Measurements from ENCODE around the gene POU6F2. TPM values are rescaled to one million over a fixed set of nuclear protein-coding genes. Genes with fewer than 3 reads are reported as not detected.

POU6F2 gene
- total and polyA plus RNA-seq, 2 experiments from 2014 or later, result 7.2 to 7.3 TPM

GRCh38 chr7:39154815-39155214 is 177.1 kb downstream of the POU6F2 start (continued):
- TF ChIP-seq ZNF462 (CRISPR knock-in tag; IDR thresholded peaks at IDR 0.05) (no peak), EZH2phosphoT487 (IDR thresholded peaks at IDR 0.05; ENCODE audit: unreplicated experiment) (no peak), ZNF114 (CRISPR knock-in tag; IDR thresholded peaks at IDR 0.05) (no peak)

GRCh38 chr7:39158367-39158766 is 180.7 kb downstream of the POU6F2 start:
- H3K4me2 ChIP-seq, result no peak overlapping the region
- Mint-ChIP-seq H3K4me3 (no peak overlapping the region), H3K9me3 (no peaks in the 10 kb centered on the region), H3K4me1 (no peaks in the 10 kb centered on the region), H3K36me3 (ENCODE audit: low read depth) (no peaks in the 10 kb centered on the region), H3K27ac (no peak overlapping the region), H3K27me3 (ENCODE audit: insufficient read depth, low read depth, poor library complexity) (no peaks in the 10 kb centered on the region)
- H3K36me3 ChIP-seq (ENCODE audit: insufficient read depth), result no peaks in the 10 kb centered on the region
- TF ChIP-seq ZNF114 (CRISPR knock-in tag; IDR thresholded peaks at IDR 0.05), result no peak
- TF ChIP-seq EZH2 (IDR thresholded peaks at IDR 0.05; ENCODE audit: low read depth, unreplicated experiment), result no peak
- no peak for TF ChIP-seq NANOG (IDR thresholded peaks at IDR 0.05; ENCODE audit: borderline replicate concordance)
- no peak for TF ChIP-seq ETS1 (IDR thresholded peaks at IDR 0.05)
- TF ChIP-seq POLR2AphosphoS5 (IDR thresholded peaks at IDR 0.05; ENCODE audit: low read depth), result no peak
- TF ChIP-seq JUNB (IDR thresholded peaks at IDR 0.05; ENCODE audit: unreplicated experiment), result no peak
- TF ChIP-seq STAT1 (IDR thresholded peaks at IDR 0.05; ENCODE audit: unreplicated experiment), result no peak
- TF ChIP-seq CTCF (conservative IDR thresholded peaks at IDR 0.05; ENCODE audit: low read depth in 2 of 2), result no peak
- no peak for TF ChIP-seq EZH2phosphoT487 (IDR thresholded peaks at IDR 0.05; ENCODE audit: unreplicated experiment)
- no peak overlapping the region for H2AFZ ChIP-seq
- H4K20me1 ChIP-seq (replicated peaks; ENCODE audit: insufficient read depth), result no peaks in the 10 kb centered on the region
- no peak for ATAC-seq
- H3K4me1 ChIP-seq (ENCODE audit: insufficient read depth), result no peaks in the 10 kb centered on the region
- no peaks in the 10 kb centered on the region; the same call in 1 of the 2 replicates for H3K9me2 ChIP-seq (ENCODE audit: insufficient read depth)
- H3F3A ChIP-seq (replicated peaks; ENCODE audit: low read depth), result no peaks in the 10 kb centered on the region
- no peak for DNase-seq (ENCODE audit: low spot score)
- no peaks in the 10 kb centered on the region for H3K79me2 ChIP-seq (replicated peaks; ENCODE audit: insufficient read depth)
- H3K4me3 ChIP-seq, result no peak overlapping the region
- H3K27ac ChIP-seq (ENCODE audit: low read depth), result no peak overlapping the region
- H3K27me3 ChIP-seq (ENCODE audit: insufficient read depth), result no peaks in the 10 kb centered on the region

Measured in GM23338 (cell line).